ENCODE measurements around the gene PLPPR5.

- TF ChIP-seq CTCF (IDR thresholded peaks at IDR 0.05) (no peak), POLR2AphosphoS5 (IDR thresholded peaks at IDR 0.05) (no peak)
Observed at GRCh38 chr1:98906361-98906760, 98.3 kb downstream of the PLPPR5 start.

All from upper lobe of left lung (tissue), 4 donors.